ENCODE measurements around the gene ST14.

The ST14 gene

DNA sequence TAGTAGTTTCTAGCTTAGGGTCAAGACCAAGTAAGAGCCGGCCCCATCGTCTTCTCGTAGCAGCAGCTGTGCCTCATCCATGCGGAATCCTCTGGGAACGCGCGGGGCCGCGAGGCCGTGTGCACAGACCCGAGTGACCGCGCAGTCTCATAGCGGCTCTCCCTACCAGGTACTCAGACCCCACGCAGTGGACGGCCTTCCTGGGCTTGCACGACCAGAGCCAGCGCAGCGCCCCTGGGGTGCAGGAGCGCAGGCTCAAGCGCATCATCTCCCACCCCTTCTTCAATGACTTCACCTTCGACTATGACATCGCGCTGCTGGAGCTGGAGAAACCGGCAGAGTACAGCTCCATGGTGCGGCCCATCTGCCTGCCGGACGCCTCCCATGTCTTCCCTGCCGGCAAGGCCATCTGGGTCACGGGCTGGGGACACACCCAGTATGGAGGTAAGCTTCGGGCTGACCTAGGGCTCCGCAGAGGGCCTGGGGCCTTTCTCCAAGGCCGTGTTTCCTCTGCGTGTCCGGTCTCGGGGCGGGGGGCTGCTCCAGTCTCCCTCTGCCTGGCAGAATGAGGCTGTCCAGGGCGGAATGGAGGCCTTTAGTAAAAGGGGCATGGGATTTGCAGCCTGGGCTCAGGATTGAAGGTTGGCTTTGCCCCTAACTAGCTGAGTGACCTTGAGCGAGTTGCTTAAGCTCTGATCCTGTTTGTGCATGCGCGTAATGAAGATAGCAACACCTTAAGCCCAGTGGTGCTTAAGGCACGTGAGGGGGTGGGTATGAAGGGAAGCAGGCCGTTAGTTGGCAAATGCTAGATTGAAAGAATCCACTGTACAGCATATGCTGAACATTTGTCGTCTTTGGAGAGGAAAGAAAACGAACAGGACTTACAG, 48.9 kb downstream of the ST14 start:
- no peaks in the 10 kb centered on the region for H3K4me1 ChIP-seq (ENCODE audit: control insufficient read depth, insufficient read depth, low read length)
- no peak overlapping the region for H3K27ac ChIP-seq (ENCODE audit: insufficient read depth, low read depth, low read length, poor library complexity, severe bottlenecking)
- H3K36me3 ChIP-seq (ENCODE audit: control insufficient read depth, insufficient read depth, low read length), result no peaks in the 10 kb centered on the region
- peaks cover 5% of the 10 kb centered on the region for H3K27me3 ChIP-seq (ENCODE audit: control insufficient read depth, insufficient read depth, low read length, poor library complexity, severe bottlenecking)
- no peak overlapping the region for H3K4me3 ChIP-seq (ENCODE audit: insufficient read depth, low read depth, low read length)
- no peaks in the 10 kb centered on the region for H3K9me3 ChIP-seq (ENCODE audit: control insufficient read depth, low read length)
- WGBS, 2 experiments, result 95% methylated on average over 45 of the region's 45 CpGs

DNA sequence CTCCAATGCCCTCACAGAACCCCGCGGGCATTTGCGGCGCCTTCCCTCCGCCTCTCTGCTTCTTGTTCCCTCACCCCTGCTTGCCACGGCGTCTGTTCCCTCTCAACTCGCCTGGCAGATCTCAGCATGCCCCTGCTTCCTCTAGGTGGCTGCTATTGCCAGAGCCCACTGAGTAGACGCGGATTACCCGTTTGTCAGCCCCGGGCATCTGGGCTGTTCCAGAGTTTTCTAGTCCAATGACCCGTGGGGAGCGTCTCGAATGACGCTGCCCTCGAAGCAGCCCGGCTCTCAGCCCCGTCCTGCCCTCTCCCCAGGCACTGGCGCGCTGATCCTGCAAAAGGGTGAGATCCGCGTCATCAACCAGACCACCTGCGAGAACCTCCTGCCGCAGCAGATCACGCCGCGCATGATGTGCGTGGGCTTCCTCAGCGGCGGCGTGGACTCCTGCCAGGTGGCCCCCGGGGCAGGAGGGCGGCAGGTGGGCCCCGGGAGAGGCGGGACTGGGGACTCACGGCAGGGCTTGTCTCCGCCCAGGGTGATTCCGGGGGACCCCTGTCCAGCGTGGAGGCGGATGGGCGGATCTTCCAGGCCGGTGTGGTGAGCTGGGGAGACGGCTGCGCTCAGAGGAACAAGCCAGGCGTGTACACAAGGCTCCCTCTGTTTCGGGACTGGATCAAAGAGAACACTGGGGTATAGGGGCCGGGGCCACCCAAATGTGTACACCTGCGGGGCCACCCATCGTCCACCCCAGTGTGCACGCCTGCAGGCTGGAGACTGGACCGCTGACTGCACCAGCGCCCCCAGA, 49.7 kb downstream of the ST14 start:
- Histone ChIP-seq H3K9me3 (ENCODE audit: control insufficient read depth, low read length) (no peaks in the 10 kb centered on the region), H3K4me3 (ENCODE audit: insufficient read depth, low read depth, low read length) (no peak overlapping the region), H3K4me1 (ENCODE audit: control insufficient read depth, insufficient read depth, low read length) (no peaks in the 10 kb centered on the region), H3K36me3 (ENCODE audit: control insufficient read depth, insufficient read depth, low read length) (no peaks in the 10 kb centered on the region), H3K27me3 (ENCODE audit: control insufficient read depth, insufficient read depth, low read length, poor library complexity, severe bottlenecking) (peaks cover 5% of the 10 kb centered on the region), H3K27ac (ENCODE audit: insufficient read depth, low read depth, low read length, poor library complexity, severe bottlenecking) (no peak overlapping the region)
- 94% methylated on average over 53 of the region's 53 CpGs for WGBS, 2 experiments

DNA sequence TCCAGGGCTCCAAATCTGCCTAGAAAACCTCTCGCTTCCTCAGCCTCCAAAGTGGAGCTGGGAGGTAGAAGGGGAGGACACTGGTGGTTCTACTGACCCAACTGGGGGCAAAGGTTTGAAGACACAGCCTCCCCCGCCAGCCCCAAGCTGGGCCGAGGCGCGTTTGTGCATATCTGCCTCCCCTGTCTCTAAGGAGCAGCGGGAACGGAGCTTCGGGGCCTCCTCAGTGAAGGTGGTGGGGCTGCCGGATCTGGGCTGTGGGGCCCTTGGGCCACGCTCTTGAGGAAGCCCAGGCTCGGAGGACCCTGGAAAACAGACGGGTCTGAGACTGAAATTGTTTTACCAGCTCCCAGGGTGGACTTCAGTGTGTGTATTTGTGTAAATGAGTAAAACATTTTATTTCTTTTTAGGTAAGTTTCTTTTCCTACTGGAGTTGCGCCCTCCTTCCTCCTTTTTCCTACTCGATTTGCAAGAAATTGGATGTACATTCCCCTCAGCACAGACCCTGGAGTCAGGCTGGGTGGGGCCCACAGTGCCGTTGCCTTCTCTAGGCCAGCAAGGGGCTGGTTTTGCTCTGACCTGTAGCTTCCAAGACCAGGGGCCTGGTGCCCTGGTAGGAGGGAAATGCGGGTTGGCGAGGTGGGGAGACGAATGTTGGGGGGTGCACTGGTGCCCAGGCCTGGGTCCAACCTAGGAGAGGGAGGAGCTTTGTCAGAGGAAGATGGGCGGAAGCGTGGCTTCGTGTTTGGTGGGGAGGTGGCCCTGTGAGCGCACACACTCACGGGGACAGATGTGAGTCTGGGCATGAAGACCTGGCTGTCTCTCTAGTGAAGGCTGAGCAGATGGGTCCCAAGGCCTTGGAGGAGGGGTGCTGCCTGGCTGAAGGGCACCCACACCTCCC, 50.6 kb downstream of the ST14 start:
- Histone ChIP-seq H3K9me3 (ENCODE audit: control insufficient read depth, low read length) (no peaks in the 10 kb centered on the region), H3K27me3 (ENCODE audit: control insufficient read depth, insufficient read depth, low read length, poor library complexity, severe bottlenecking) (peaks cover 5% of the 10 kb centered on the region), H3K4me1 (ENCODE audit: control insufficient read depth, insufficient read depth, low read length) (no peaks in the 10 kb centered on the region), H3K36me3 (ENCODE audit: control insufficient read depth, insufficient read depth, low read length) (no peaks in the 10 kb centered on the region), H3K27ac (ENCODE audit: insufficient read depth, low read depth, low read length, poor library complexity, severe bottlenecking) (no peak overlapping the region), H3K4me3 (ENCODE audit: insufficient read depth, low read depth, low read length) (no peak overlapping the region)
- 92 to 93% methylated on average over 23 of the region's 23 CpGs for WGBS, 2 experiments

DNA sequence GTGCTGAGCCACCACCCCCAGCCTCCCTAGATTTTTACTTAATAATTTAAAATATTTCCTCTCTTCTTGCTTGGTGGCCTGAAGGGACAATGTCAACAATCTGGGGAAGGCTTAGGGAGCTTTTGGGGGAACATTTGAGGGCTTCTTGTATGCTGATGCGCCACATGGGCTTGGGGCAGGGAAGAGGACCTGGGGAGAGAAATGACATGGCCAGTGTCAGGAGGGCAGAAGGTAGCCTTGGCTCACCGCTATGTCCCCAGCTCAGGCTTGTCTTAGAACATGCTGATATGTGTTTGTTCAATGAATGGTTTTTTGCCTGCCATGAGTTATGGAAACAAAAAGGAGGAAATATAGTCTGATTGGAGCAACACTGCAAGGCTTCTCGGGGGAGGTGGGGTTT, 51.6 kb downstream of the ST14 start:
- H3K4me3 ChIP-seq (ENCODE audit: insufficient read depth, low read depth, low read length), result no peak overlapping the region
- no peaks in the 10 kb centered on the region for H3K9me3 ChIP-seq (ENCODE audit: control insufficient read depth, low read length)
- WGBS, 2 experiments, result 93 to 95% methylated on average over 3 of the region's 3 CpGs
- H3K27ac ChIP-seq (ENCODE audit: insufficient read depth, low read depth, low read length, poor library complexity, severe bottlenecking), result no peak overlapping the region
- H3K36me3 ChIP-seq (ENCODE audit: control insufficient read depth, insufficient read depth, low read length), result no peaks in the 10 kb centered on the region
- H3K27me3 ChIP-seq (ENCODE audit: control insufficient read depth, insufficient read depth, low read length, poor library complexity, severe bottlenecking), result peaks cover 5% of the 10 kb centered on the region
- no peaks in the 10 kb centered on the region for H3K4me1 ChIP-seq (ENCODE audit: control insufficient read depth, insufficient read depth, low read length)

DNA sequence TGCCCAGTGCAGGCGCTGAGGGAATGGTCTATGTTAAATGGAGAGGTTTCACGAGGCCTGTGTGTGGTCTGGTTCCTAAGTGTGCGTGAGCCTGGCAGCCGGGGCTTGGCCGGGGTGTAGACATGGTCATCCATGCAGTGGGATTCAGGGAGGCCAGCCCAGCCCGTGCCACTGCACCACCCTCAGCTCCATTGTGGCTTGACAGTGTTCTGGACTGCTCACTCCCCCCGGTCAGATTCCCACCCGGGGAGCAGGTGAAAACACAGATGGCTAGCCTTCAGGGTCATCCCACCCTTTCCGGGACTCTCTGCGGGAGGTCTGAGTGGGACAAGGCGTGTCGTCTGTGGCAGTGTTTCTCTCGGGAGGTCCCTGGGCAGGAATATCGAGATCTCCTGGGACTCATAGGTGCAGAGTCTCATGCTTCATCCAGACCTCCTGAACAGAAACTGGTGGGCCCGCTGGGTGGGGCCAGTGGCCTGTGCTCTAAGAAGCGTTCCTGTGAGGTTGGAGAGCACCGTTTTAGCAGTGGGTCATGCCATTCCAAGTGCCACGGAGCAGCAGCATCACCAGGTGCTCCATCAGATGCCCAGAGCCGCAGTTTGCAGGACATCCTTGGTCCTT, 52.3 kb downstream of the ST14 start:
- no peaks in the 10 kb centered on the region for H3K36me3 ChIP-seq (ENCODE audit: control insufficient read depth, insufficient read depth, low read length)
- H3K4me1 ChIP-seq (ENCODE audit: control insufficient read depth, insufficient read depth, low read length), result no peaks in the 10 kb centered on the region
- no peak overlapping the region for H3K27ac ChIP-seq (ENCODE audit: insufficient read depth, low read depth, low read length, poor library complexity, severe bottlenecking)
- H3K9me3 ChIP-seq (ENCODE audit: control insufficient read depth, low read length), result no peaks in the 10 kb centered on the region
- H3K4me3 ChIP-seq (ENCODE audit: insufficient read depth, low read depth, low read length), result no peak overlapping the region
- WGBS, 2 experiments, result 94 to 95% methylated on average over 19 of the region's 19 CpGs
- H3K27me3 ChIP-seq (ENCODE audit: control insufficient read depth, insufficient read depth, low read length, poor library complexity, severe bottlenecking), result peaks cover 5% of the 10 kb centered on the region

DNA sequence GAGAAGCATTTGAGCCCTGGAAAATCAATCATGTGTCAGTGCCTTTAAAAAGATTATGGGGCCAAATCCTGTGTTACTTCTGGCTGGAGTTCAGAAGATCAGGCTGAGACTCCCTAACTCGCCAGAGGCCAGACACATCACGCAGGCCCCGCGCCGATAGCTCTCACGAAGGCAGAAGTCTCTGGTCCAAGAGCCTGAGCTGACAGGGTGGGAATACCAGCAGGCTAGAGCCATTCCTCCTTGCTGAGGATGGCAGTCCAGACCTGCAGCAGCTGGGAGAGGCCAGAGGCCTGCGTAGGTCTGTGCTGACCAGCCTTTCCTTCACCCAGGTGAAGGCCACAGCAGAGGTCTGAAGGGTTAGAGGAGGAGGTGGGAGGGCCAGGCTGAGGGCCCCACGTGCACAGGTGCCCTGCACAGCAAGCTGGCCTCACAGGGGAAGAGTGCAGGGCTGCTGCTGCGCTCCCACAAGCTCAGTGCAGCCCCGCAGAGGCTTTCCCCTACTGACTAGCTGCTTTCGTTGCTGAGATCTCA, 52.9 kb downstream of the ST14 start:
- Histone ChIP-seq H3K9me3 (ENCODE audit: control insufficient read depth, low read length) (no peaks in the 10 kb centered on the region), H3K36me3 (ENCODE audit: control insufficient read depth, insufficient read depth, low read length) (no peaks in the 10 kb centered on the region), H3K27ac (ENCODE audit: insufficient read depth, low read depth, low read length, poor library complexity, severe bottlenecking) (no peak overlapping the region), H3K4me3 (ENCODE audit: insufficient read depth, low read depth, low read length) (no peak overlapping the region), H3K27me3 (ENCODE audit: control insufficient read depth, insufficient read depth, low read length, poor library complexity, severe bottlenecking) (peaks cover 5% of the 10 kb centered on the region), H3K4me1 (ENCODE audit: control insufficient read depth, insufficient read depth, low read length) (no peaks in the 10 kb centered on the region)
- 86 to 87% methylated on average over 11 of the region's 11 CpGs for WGBS, 2 experiments

DNA sequence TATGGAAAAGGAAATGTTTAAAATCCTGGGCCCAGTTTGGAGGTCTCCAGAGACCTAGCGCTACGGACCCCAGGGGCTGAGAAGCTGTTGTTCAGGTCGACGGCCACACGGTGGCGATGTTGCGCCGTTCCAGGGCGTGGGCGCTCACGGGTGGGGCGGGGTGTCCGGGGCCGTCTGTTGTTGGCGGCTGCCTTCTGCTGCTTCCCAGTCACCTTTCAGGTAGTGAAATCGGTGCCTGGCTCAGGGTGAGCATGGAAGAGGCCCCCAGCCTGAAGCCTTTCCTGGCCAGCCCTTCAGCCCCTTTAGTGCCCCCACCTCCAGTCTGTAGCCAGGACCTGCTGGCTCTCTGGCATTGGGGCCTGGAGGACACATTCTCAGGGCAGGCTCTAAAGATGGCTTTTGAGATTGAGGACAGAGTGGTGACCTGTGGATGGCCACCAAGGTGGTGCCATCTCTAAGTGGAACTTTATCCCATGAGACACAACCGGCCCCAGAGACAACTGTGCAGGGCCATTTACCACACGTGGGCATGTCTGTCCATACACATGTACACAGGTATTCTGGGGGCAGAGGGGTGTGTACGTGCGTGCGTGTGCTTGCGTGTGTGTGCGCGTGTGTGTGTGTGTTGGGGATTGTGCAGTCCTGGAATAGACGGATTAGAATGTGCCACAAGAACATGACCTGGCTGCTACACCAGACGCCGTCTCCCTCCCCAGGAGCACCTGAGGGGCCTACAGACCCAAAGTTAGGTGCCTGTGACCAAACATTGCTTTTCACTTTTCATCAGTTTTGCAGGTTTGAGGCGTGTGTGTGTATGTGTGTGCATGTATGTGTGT, 53.8 kb downstream of the ST14 start:
- Histone ChIP-seq H3K4me3 (ENCODE audit: insufficient read depth, low read depth, low read length) (no peak overlapping the region), H3K27me3 (ENCODE audit: control insufficient read depth, insufficient read depth, low read length, poor library complexity, severe bottlenecking) (peaks cover 5% of the 10 kb centered on the region)

DNA sequence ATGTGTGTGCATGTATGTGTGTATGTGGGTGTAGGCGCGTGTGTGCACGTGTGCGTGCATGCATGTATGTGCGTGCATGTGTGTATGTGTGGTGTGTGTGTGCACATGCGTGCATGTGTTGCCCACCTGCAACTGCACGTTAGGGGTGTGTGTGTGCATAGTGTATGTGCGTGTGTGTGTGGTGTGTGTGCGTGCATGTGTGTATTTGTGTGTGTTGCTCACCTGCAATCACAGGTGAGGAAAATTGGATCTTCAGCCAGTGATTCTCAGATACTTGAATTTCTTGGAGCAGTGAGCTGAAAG, 54.3 kb downstream of the ST14 start:
- no peak overlapping the region for H3K4me3 ChIP-seq (ENCODE audit: insufficient read depth, low read depth, low read length)
- no peak overlapping the region for H3K27ac ChIP-seq (ENCODE audit: insufficient read depth, low read depth, low read length, poor library complexity, severe bottlenecking)
- 94% methylated on average over 9 of the region's 9 CpGs for WGBS, 2 experiments
- H3K9me3 ChIP-seq (ENCODE audit: control insufficient read depth, low read length), result no peaks in the 10 kb centered on the region
- no peaks in the 10 kb centered on the region for H3K4me1 ChIP-seq (ENCODE audit: control insufficient read depth, insufficient read depth, low read length)
- H3K36me3 ChIP-seq (ENCODE audit: control insufficient read depth, insufficient read depth, low read length), result no peaks in the 10 kb centered on the region
- peaks cover 5% of the 10 kb centered on the region for H3K27me3 ChIP-seq (ENCODE audit: control insufficient read depth, insufficient read depth, low read length, poor library complexity, severe bottlenecking)

More for the DNA sequence above, 53.8 kb downstream of the ST14 start:
- Histone ChIP-seq H3K27ac (ENCODE audit: insufficient read depth, low read depth, low read length, poor library complexity, severe bottlenecking) (no peak overlapping the region), H3K9me3 (ENCODE audit: control insufficient read depth, low read length) (no peaks in the 10 kb centered on the region), H3K4me1 (ENCODE audit: control insufficient read depth, insufficient read depth, low read length) (no peaks in the 10 kb centered on the region), H3K36me3 (ENCODE audit: control insufficient read depth, insufficient read depth, low read length) (no peaks in the 10 kb centered on the region)
- 43% methylated on average over 28 of the region's 28 CpGs for WGBS, 2 experiments

Data from ectodermal cell (in vitro differentiated cells).